Measurements from ENCODE around the gene CLDN8.

DNA sequence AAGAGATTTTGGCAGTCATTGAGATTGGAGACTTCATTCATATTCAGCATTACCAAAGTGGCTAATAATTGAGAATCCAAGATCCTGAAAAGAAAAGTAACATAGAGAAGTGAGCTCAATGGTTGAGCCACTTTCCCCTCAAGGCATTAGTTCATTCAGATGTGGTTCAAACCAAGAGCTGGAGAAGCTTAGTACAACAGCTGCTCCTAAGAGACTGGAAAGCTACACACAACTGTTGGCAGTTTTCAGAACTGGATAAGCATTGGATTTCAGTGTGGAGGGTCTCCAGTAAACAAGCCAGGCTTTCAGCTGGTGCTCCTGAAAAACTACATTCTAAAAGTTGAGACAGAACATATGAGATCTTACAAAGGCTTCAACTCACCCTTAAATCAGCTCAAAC lies 29.2 kb upstream of the CLDN8 start:
- TF ChIP-seq EZH2phosphoT487 (IDR thresholded peaks at IDR 0.05; ENCODE audit: borderline replicate concordance, low read length): no peak
- TF ChIP-seq, protein P1, sequence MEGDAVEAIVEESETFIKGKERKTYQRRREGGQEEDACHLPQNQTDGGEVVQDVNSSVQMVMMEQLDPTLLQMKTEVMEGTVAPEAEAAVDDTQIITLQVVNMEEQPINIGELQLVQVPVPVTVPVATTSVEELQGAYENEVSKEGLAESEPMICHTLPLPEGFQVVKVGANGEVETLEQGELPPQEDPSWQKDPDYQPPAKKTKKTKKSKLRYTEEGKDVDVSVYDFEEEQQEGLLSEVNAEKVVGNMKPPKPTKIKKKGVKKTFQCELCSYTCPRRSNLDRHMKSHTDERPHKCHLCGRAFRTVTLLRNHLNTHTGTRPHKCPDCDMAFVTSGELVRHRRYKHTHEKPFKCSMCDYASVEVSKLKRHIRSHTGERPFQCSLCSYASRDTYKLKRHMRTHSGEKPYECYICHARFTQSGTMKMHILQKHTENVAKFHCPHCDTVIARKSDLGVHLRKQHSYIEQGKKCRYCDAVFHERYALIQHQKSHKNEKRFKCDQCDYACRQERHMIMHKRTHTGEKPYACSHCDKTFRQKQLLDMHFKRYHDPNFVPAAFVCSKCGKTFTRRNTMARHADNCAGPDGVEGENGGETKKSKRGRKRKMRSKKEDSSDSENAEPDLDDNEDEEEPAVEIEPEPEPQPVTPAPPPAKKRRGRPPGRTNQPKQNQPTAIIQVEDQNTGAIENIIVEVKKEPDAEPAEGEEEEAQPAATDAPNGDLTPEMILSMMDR (IDR thresholded peaks at IDR 0.05; ENCODE audit: low read depth, low read length, poor library complexity, severe bottlenecking): no peak

Data from DOHH2 (cell line).